Endodermal cell (in vitro differentiated cells): Measurements from ENCODE around the gene SYT2. TPM values are rescaled to one million over a fixed set of nuclear protein-coding genes. Genes with fewer than 3 reads are reported as not detected.

Experiments
- DNase-seq: peaks from one replicate; pipeline ENCODE4 v3.0.0-alpha.2; 2017
- H3K27ac ChIP-seq: 2 replicates; pipeline ENCODE4 v1.5.1; 2013; ENCODE audit warnings: mild to moderate bottlenecking, low read depth, low read length, moderate library complexity
- H3K27me3 ChIP-seq: 2 replicates; pipeline ENCODE4 v1.6.1; 2013; ENCODE audit warnings: mild to moderate bottlenecking, low read length, moderate library complexity; ENCODE audit not compliant: insufficient read depth, control insufficient read depth, poor library complexity, severe bottlenecking
- H3K36me3 ChIP-seq: 2 replicates; pipeline ENCODE4 v1.7.0; 2013; ENCODE audit warnings: mild to moderate bottlenecking, low read length, moderate library complexity; ENCODE audit not compliant: control insufficient read depth, insufficient read depth
- H3K4me1 ChIP-seq: one replicate; pipeline ENCODE4 v1.7.0; 2013; ENCODE audit warnings: low read length; ENCODE audit not compliant: control insufficient read depth, insufficient read depth
- H3K4me3 ChIP-seq: 2 replicates; pipeline ENCODE4 v1.5.1; 2013; ENCODE audit warnings: mild to moderate bottlenecking, low read length, moderate library complexity
- H3K9ac ChIP-seq: 2 replicates; pipeline ENCODE4 v1.6.1; 2013; ENCODE audit warnings: mild to moderate bottlenecking, low read length, moderate library complexity; ENCODE audit not compliant: poor library complexity, severe bottlenecking; ENCODE audit errors: extremely low read depth
- H3K9me3 ChIP-seq: 2 replicates; pipeline ENCODE4 v1.6.1; 2013; ENCODE audit warnings: mild to moderate bottlenecking, low read length, moderate library complexity; ENCODE audit not compliant: control insufficient read depth
- H3K27ac Mint-ChIP-seq: 2 replicates; pipeline ENCODE4 v1.8.0; 2020; ENCODE audit warnings: mixed read lengths
- H3K27me3 Mint-ChIP-seq: 2 replicates; pipeline ENCODE4 v1.8.0; 2021; ENCODE audit warnings: mild to moderate bottlenecking, mixed read lengths; ENCODE audit not compliant: insufficient read depth
- H3K36me3 Mint-ChIP-seq: 2 replicates; pipeline ENCODE4 v1.8.0; 2020; ENCODE audit warnings: low read depth, mixed read lengths
- H3K4me1 Mint-ChIP-seq: 2 replicates; pipeline ENCODE4 v1.8.0; 2020; ENCODE audit warnings: mixed read lengths
- H3K4me3 Mint-ChIP-seq: 2 replicates; pipeline ENCODE4 v1.8.0; 2020; ENCODE audit warnings: mild to moderate bottlenecking, moderate library complexity, mixed read lengths
- H3K9me3 Mint-ChIP-seq: 2 replicates; pipeline ENCODE4 v1.8.0; 2020; ENCODE audit warnings: mild to moderate bottlenecking, mixed read lengths
- WGBS, 2 experiments: methylation state at CpG; one replicate each; pipeline versions ENCODE4 v1.1.5 to v1.1.7; 2013; ENCODE audit warnings: missing lambda C conversion rate in 2 of 2, mixed read lengths in 1 of 2; ENCODE audit not compliant: insufficient coverage in 1 of 2, insufficient read length in 1 of 2; 5-methylcytosine and 5-hydroxymethylcytosine counted together
- total RNA-seq, 2 donors: library from RNA; stranded (reverse); fragmentation: NEBNext Ultra II Directional in 1 of 2; extraction: Animal tissue kit (Norgen Biotek cat#: 25700) in 1 of 2; gene quantifications; 2 replicates in 1 of 2; 3 replicates in 1 of 2; pipeline ENCODE4 v1.2.1, GENCODE V29; 2021
- TF ChIP-seq, protein P1 (sequence below): fragments of 200-600 bp; sonication (generic); conservative IDR thresholded peaks from 2 replicates; pipeline ENCODE4 v1.5.0; 2021; ENCODE audit warnings: antibody characterized with exemption, mild to moderate bottlenecking

SYT2 gene
- total RNA-seq, 2 donors from 2014 or later = 2.9 to 4.4 TPM

DNA sequence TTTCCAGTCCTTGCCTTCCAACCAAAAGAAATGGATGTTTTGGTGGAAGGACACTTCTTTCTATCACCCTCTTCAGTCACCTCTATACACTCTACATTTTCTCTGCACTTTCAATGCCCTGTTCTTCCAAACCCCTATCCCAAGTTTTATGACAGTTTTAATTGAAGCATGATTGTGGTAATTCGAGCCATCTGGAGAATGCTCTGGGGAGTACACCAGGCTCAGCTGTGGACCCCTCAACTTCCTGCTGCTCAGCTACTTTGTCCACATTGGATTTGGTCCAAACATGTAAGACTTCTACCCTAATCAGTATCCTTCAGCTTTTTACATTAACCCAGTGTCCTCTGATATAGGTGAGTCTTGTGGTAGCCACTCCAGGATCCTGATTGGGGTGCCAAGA, 129.6 kb downstream of the SYT2 start:
- no peak overlapping the region for H3K4me3 Mint-ChIP-seq

DNA sequence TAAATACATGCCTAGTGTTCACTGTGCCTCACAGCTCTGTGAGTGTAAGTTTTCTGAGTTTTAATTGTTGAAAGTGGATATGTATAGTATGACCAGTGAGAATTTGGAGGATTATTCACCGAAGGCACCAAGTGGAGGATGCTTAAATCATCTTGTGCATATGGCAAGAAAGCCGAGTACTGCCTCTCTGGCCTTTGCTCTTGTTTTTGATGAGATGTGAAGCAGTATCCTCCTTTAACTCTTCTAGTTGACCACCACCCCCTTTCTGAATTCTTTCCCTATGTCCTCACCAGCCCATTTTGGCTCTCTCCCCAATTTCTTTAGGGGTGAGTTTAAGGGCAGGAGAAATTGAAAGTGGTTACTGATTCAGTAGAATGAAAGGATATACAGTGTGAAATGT, 130.4 kb downstream of the SYT2 start:
- no peaks in the 10 kb centered on the region for H3K27me3 Mint-ChIP-seq
- Histone ChIP-seq H3K36me3 (no peaks in the 10 kb centered on the region), H3K27ac (no peak overlapping the region), H3K27me3 (no peaks in the 10 kb centered on the region), H3K4me3 (no peak overlapping the region), H3K4me1 (peaks cover 28% of the 10 kb centered on the region), H3K9ac (no peak overlapping the region), H3K9me3 (no peaks in the 10 kb centered on the region)
- no peaks in the 10 kb centered on the region for H3K9me3 Mint-ChIP-seq
- H3K36me3 Mint-ChIP-seq = peaks cover 2% of the 10 kb centered on the region
- no peak for DNase-seq
- no peak overlapping the region for H3K27ac Mint-ChIP-seq
- 95 to 100% methylated on average over 1 to 2 of the region's 2 CpGs for WGBS, 2 experiments
- TF ChIP-seq, protein P1, sequence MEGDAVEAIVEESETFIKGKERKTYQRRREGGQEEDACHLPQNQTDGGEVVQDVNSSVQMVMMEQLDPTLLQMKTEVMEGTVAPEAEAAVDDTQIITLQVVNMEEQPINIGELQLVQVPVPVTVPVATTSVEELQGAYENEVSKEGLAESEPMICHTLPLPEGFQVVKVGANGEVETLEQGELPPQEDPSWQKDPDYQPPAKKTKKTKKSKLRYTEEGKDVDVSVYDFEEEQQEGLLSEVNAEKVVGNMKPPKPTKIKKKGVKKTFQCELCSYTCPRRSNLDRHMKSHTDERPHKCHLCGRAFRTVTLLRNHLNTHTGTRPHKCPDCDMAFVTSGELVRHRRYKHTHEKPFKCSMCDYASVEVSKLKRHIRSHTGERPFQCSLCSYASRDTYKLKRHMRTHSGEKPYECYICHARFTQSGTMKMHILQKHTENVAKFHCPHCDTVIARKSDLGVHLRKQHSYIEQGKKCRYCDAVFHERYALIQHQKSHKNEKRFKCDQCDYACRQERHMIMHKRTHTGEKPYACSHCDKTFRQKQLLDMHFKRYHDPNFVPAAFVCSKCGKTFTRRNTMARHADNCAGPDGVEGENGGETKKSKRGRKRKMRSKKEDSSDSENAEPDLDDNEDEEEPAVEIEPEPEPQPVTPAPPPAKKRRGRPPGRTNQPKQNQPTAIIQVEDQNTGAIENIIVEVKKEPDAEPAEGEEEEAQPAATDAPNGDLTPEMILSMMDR = no peak
- H3K4me3 Mint-ChIP-seq = no peak overlapping the region
- H3K4me1 Mint-ChIP-seq = peaks cover 45% of the 10 kb centered on the region

More for the DNA sequence above, 129.6 kb downstream of the SYT2 start:
- no peak for DNase-seq
- Mint-ChIP-seq H3K27ac (no peak overlapping the region), H3K4me1 (peaks cover 51% of the 10 kb centered on the region), H3K27me3 (no peaks in the 10 kb centered on the region), H3K36me3 (peaks cover 2% of the 10 kb centered on the region), H3K9me3 (no peaks in the 10 kb centered on the region)
- WGBS, 2 experiments = 89% methylated on average over 1 of the region's 1 CpG; no CpG with 5 or more reads in 1 of the 2 experiments
- Histone ChIP-seq H3K9me3 (no peaks in the 10 kb centered on the region), H3K9ac (no peak overlapping the region), H3K4me1 (peaks cover 33% of the 10 kb centered on the region), H3K27me3 (no peaks in the 10 kb centered on the region), H3K36me3 (no peaks in the 10 kb centered on the region), H3K4me3 (no peak overlapping the region), H3K27ac (no peak overlapping the region)
- TF ChIP-seq, protein P1 = no peak

DNA sequence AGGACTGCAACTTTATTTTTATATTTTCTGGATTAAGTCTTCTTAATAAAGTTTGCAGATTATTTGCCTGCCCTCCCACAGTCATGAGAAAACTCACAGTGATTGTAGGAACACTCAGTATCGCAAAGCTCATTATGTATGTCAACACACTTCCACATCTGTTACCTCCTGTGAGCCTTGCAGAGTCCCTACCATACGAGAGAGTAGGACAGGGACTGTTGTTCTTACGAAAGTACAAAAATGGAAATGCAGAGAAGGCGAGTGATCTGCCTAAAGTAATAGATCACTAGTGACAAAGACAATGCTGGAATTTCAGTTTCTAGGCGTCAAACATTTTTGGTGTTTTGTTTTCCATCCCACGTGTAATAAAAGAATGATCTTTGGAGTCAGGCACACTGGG, 131.7 kb downstream of the SYT2 start:
- TF ChIP-seq, protein P1 = no peak
- Histone ChIP-seq H3K36me3 (no peaks in the 10 kb centered on the region), H3K9me3 (no peaks in the 10 kb centered on the region), H3K4me3 (no peak overlapping the region), H3K27ac (no peak overlapping the region), H3K4me1 (peaks cover 18% of the 10 kb centered on the region), H3K27me3 (no peaks in the 10 kb centered on the region), H3K9ac (no peak overlapping the region)
- Mint-ChIP-seq H3K9me3 (no peaks in the 10 kb centered on the region), H3K4me3 (no peak overlapping the region), H3K36me3 (peaks cover 2% of the 10 kb centered on the region), H3K27me3 (no peaks in the 10 kb centered on the region), H3K4me1 (peaks cover 33% of the 10 kb centered on the region), H3K27ac (no peak overlapping the region)
- 65 to 72% methylated on average over 5 to 6 of the region's 6 CpGs for WGBS, 2 experiments
- DNase-seq = no peak
